Adrenal gland (tissue), 5 donors: ENCODE results near the gene CR1.

ENCODE experiments used
- POLR2A ChIP-seq, 2 donors: fragments of 450-650 bp; IDR thresholded peaks; one replicate each; pipeline ENCODE4 v1.6.1; 2017; ENCODE audit warnings: antibody characterized with exemption in 2 of 2, mild to moderate bottlenecking in 2 of 2, moderate library complexity in 1 of 2
- TF ChIP-seq, protein P1 (sequence below), 6 experiments: fragments of 450-650 bp in 4 of 6; fragments of 200-600 bp in 2 of 6; sonication (generic) in 1 of 6; IDR thresholded peaks; 1 replicate in 5 of 6; 2 replicates in 1 of 6; pipeline versions ENCODE4 v1.5.1 to v1.8.0; 2016 to 2021; ENCODE audit warnings: antibody characterized with exemption in 6 of 6, mild to moderate bottlenecking in 2 of 6, moderate library complexity in 1 of 6
- donor health status: DM: no; HTN: no; CAD: no.

DNA sequence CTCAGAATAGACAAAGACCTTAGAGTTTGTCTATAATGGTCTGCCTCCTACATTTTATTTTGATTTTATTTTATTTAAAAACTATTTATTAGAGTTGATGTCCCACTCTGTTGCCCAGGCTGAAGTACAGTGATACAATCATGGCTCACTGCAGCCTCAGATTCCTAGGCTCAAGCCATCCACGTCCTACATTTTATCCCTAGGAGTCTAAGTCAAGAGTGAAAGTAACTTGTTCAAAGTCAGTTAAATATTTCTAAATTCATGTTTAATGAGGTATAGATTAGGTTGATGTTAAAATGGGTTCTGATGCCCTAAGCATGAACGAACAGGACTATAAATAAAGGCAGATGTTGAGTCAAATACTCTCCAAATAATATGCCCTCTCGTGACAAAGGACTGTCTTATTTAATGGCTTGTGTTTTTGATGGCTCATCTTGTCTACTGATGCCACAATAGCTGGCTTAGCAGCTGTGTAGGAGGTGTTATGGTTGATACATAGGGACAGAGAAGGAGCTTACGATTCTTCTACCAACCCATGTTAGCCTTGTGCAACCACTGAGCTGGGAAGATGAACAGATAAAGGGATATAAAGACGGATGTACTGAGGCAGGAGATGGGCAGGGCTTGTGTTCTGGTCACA lies 83.0 kb downstream of the CR1 start:
- TF ChIP-seq POLR2A (IDR thresholded peaks at IDR 0.05): no peak
- TF ChIP-seq, protein P1, sequence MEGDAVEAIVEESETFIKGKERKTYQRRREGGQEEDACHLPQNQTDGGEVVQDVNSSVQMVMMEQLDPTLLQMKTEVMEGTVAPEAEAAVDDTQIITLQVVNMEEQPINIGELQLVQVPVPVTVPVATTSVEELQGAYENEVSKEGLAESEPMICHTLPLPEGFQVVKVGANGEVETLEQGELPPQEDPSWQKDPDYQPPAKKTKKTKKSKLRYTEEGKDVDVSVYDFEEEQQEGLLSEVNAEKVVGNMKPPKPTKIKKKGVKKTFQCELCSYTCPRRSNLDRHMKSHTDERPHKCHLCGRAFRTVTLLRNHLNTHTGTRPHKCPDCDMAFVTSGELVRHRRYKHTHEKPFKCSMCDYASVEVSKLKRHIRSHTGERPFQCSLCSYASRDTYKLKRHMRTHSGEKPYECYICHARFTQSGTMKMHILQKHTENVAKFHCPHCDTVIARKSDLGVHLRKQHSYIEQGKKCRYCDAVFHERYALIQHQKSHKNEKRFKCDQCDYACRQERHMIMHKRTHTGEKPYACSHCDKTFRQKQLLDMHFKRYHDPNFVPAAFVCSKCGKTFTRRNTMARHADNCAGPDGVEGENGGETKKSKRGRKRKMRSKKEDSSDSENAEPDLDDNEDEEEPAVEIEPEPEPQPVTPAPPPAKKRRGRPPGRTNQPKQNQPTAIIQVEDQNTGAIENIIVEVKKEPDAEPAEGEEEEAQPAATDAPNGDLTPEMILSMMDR (IDR thresholded peaks at IDR 0.05): no peak
